Measurements from ENCODE around the gene ACVR2B.

ACVR2B gene

DNA sequence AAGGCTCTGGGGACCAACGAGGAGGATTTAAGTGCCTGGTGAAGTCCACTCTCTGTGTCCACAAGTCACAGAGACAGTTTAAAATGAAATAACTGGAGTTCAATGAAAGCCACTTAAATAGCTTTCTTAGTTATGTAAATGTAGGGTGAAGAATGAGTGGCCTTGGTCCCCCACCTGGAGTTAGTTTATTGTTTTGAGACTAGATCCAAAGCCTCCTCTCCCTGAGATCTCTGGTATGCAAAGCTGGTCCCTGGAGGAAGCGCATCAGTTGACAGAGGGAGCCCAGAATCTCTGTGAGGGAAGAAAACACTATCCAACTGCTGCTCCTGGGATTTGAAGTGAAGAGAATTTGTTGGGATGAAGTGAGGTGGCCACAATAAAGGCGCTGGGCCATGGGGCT is 83.0 kb downstream of the ACVR2B start:
- no peak overlapping the region for H3K4me3 ChIP-seq (ENCODE audit: control insufficient read depth in 1 of 7, extremely low read depth in 1 of 7, insufficient read depth in 4 of 7, low read depth in 2 of 7, low read length in 6 of 7)
- WGBS (ENCODE audit: insufficient coverage): 83% methylated on average over 3 of the region's 3 CpGs
- no peak overlapping the region for H3K27ac ChIP-seq (ENCODE audit: insufficient read depth in 1 of 2, low read depth in 1 of 2, low read length in 2 of 2, poor library complexity in 1 of 2, severe bottlenecking in 2 of 2)
- H3K36me3 ChIP-seq (ENCODE audit: control insufficient read depth in 4 of 4, insufficient read depth in 4 of 4, low read length in 3 of 4): peaks cover 0 to 13% (median 2%) of the 10 kb centered on the region in 4 experiments
- peaks cover 0 to 7% (median 0%) of the 10 kb centered on the region in 5 experiments for H3K9me3 ChIP-seq (ENCODE audit: control extremely low read depth in 1 of 5, control insufficient read depth in 4 of 5, insufficient read depth in 2 of 5, low read depth in 1 of 5, low read length in 4 of 5)
- H3K4me1 ChIP-seq (ENCODE audit: control extremely low read depth in 1 of 4, control insufficient read depth in 4 of 4, insufficient read depth in 4 of 4, low read length in 3 of 4): no peaks in the 10 kb centered on the region
- POLR2A ChIA-PET: no interaction called here
- CTCF ChIA-PET: interaction anchor here (1.0 to 1.3 kb wide), 2 partner anchors 18 to 307 kb away, joined by 3 read pairs; no protein-coding TSS in a partner anchor
- H3K27me3 ChIP-seq (replicated peaks in 2 of 5; ENCODE audit: control insufficient read depth in 4 of 5, insufficient read depth in 5 of 5, low read length in 4 of 5): no peaks in the 10 kb centered on the region
- DNase-seq: no peak

DNA sequence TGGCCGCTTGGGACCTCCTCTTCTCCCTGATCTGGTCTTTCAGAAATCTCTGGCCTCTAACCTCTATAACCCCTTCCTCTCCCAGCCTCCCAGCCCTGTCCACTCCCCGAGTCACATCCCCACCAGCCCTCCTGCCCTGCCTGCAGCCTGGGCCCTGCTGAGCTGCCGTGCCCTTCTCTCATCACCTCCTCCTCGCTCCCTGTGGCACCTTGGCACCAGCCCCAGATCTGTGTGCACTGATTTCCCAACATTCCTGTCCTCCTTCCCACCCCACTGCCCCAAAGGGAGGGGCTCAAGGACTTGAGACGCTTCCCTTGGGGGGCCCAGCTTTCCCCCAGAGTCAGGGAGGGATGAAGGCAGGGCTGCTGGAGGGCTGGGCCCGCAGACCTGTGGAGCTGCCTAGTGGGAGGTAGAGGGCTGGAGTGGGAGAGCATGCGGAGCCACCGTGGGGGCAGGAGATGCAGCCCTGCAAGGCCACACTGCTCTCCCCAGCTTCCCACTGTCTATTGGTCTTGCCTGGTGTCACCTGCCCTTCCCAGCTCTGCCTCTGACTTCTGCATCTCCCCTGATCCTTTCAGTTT is 85.2 kb downstream of the ACVR2B start:
- no peak overlapping the region for H3K4me3 ChIP-seq (ENCODE audit: control insufficient read depth in 1 of 7, extremely low read depth in 1 of 7, insufficient read depth in 4 of 7, low read depth in 2 of 7, low read length in 6 of 7)
- peaks cover 0 to 13% (median 2%) of the 10 kb centered on the region in 4 experiments for H3K36me3 ChIP-seq (ENCODE audit: control insufficient read depth in 4 of 4, insufficient read depth in 4 of 4, low read length in 3 of 4)
- no peaks in the 10 kb centered on the region for H3K27me3 ChIP-seq (replicated peaks in 2 of 5; ENCODE audit: control insufficient read depth in 4 of 5, insufficient read depth in 5 of 5, low read length in 4 of 5)
- POLR2A ChIA-PET: no interaction called here
- WGBS (ENCODE audit: insufficient coverage): 100% methylated on average over 8 of the region's 8 CpGs
- peaks cover 0 to 7% (median 0%) of the 10 kb centered on the region in 5 experiments for H3K9me3 ChIP-seq (ENCODE audit: control extremely low read depth in 1 of 5, control insufficient read depth in 4 of 5, insufficient read depth in 2 of 5, low read depth in 1 of 5, low read length in 4 of 5)
- CTCF ChIA-PET: interaction anchor here (3.1 kb wide), 1 partner anchor 17 kb away, joined by 12 read pairs; no protein-coding TSS in a partner anchor
- H3K4me1 ChIP-seq (ENCODE audit: control extremely low read depth in 1 of 4, control insufficient read depth in 4 of 4, insufficient read depth in 4 of 4, low read length in 3 of 4): no peaks in the 10 kb centered on the region
- H3K27ac ChIP-seq (ENCODE audit: insufficient read depth in 1 of 2, low read depth in 1 of 2, low read length in 2 of 2, poor library complexity in 1 of 2, severe bottlenecking in 2 of 2): no peak overlapping the region
- DNase-seq: no peak

- 93% methylated on average over 8 of the region's 9 CpGs for WGBS (ENCODE audit: insufficient coverage)
- peaks cover 0 to 3% (median 1%) of the 10 kb centered on the region in 4 experiments for H3K36me3 ChIP-seq (ENCODE audit: control insufficient read depth in 4 of 4, insufficient read depth in 4 of 4, low read length in 3 of 4)
- peaks cover 0 to 2% (median 0%) of the 10 kb centered on the region in 5 experiments for H3K27me3 ChIP-seq (replicated peaks in 2 of 5; ENCODE audit: control insufficient read depth in 4 of 5, insufficient read depth in 5 of 5, low read length in 4 of 5)
- H3K27ac ChIP-seq (ENCODE audit: insufficient read depth in 1 of 2, low read depth in 1 of 2, low read length in 2 of 2, poor library complexity in 1 of 2, severe bottlenecking in 2 of 2): no peak overlapping the region
- H3K4me1 ChIP-seq (ENCODE audit: control extremely low read depth in 1 of 4, control insufficient read depth in 4 of 4, insufficient read depth in 4 of 4, low read length in 3 of 4): no peaks in the 10 kb centered on the region
- CTCF ChIA-PET: no interaction called here
- H3K9me3 ChIP-seq (ENCODE audit: control extremely low read depth in 1 of 5, control insufficient read depth in 4 of 5, insufficient read depth in 2 of 5, low read depth in 1 of 5, low read length in 4 of 5): no peaks in the 10 kb centered on the region
- no peak for DNase-seq
- POLR2A ChIA-PET: no interaction called here
- H3K4me3 ChIP-seq (ENCODE audit: control insufficient read depth in 1 of 7, extremely low read depth in 1 of 7, insufficient read depth in 4 of 7, low read depth in 2 of 7, low read length in 6 of 7): no peak overlapping the region
Observed at GRCh38 chr3:38541806-38542205, 88.1 kb downstream of the ACVR2B start.
